NCI-H2171 treated with DMSO at 0.1 percent for 48 hours (cell line): Measurements from ENCODE around the gene PRCP.

Source experiments
- DNase-seq: peaks from one replicate; lab custom pipeline; 2025; lab: John Stamatoyannopoulos, UW

PRCP gene

GRCh38 chr11:82828472-82828871 lies 71.8 kb downstream of the PRCP start:
- DNase-seq: no peak

GRCh38 chr11:82826526-82826925 lies 73.7 kb downstream of the PRCP start:
- no peak for DNase-seq

GRCh38 chr11:82823647-82824619 lies 76.3 kb downstream of the PRCP start:
- DNase-seq: no peak

GRCh38 chr11:82818409-82819043 lies 81.7 kb downstream of the PRCP start:
- no peak for DNase-seq

- DNase-seq: no peak
These were observed 84.8 kb downstream of the PRCP start for GRCh38 chr11:82815406-82815805.

- no peak for DNase-seq
These were observed 85.9 kb downstream of the PRCP start for GRCh38 chr11:82814379-82814778.

- DNase-seq: no peak
These were observed 88.9 kb downstream of the PRCP start for GRCh38 chr11:82811369-82811768.

GRCh38 chr11:82810738-82811137 lies 89.5 kb downstream of the PRCP start:
- no peak for DNase-seq

- DNase-seq: no peak
These were observed 89.9 kb downstream of the PRCP start for GRCh38 chr11:82810326-82810725.

GRCh38 chr11:82807646-82808045 lies 92.6 kb downstream of the PRCP start:
- no peak for DNase-seq

GRCh38 chr11:82802710-82803109 lies 97.5 kb downstream of the PRCP start:
- DNase-seq: no peak

GRCh38 chr11:82796998-82797961 lies 103.0 kb downstream of the PRCP start:
- DNase-seq: no peak

GRCh38 chr11:82794490-82794889 lies 105.7 kb downstream of the PRCP start:
- no peak for DNase-seq

- DNase-seq: no peak
These were observed 107.2 kb downstream of the PRCP start for GRCh38 chr11:82792822-82793569.

- DNase-seq: no peak
These were observed 107.9 kb downstream of the PRCP start for GRCh38 chr11:82792319-82792718.

- no peak for DNase-seq
These were observed 108.5 kb downstream of the PRCP start for GRCh38 chr11:82791779-82792178.

- no peak for DNase-seq
These were observed 109.3 kb downstream of the PRCP start for GRCh38 chr11:82790723-82791484.

GRCh38 chr11:82787981-82788380 lies 112.2 kb downstream of the PRCP start:
- no peak for DNase-seq

- DNase-seq: no peak
These were observed 113.4 kb downstream of the PRCP start for GRCh38 chr11:82786836-82787235.

GRCh38 chr11:82786001-82786400 lies 114.2 kb downstream of the PRCP start:
- no peak for DNase-seq
